IMR-90 (cell line): ENCODE data around the gene TTLL12. TPM values are rescaled to one million over a fixed set of nuclear protein-coding genes. Genes with fewer than 3 reads are reported as not detected.

ENCODE experiments used
- ATAC-seq: fragments of 200-7000 bp; cut with Tn5 transposase; 2 replicates; pipeline ENCODE4 v1.9.1; 2020; ENCODE audit warnings: low read depth, mild to moderate bottlenecking, moderate library complexity
- BruUV-seq: library from RNA; stranded (reverse); fragments of 400-500 nt; replicated peaks from 2 replicates; lab custom pipeline; 2021; lab: Mats Ljungman, UMichigan
- CTCF ChIA-PET: fragments of 300-600 bp; formaldehyde crosslinking; extraction: SDS; loops from one replicate; lab custom pipeline; 2021; ENCODE audit warnings: antibody characterized with exemption; lab: Yijun Ruan, JAX
- POLR2A ChIA-PET: fragments of 300-600 bp; sonication (Branson Sonifier 250); formaldehyde crosslinking; loops from one replicate; lab custom pipeline; 2022; ENCODE audit warnings: antibody characterized with exemption; ENCODE audit not compliant: unreplicated experiment; lab: Charles Lee
- DNase-seq: peaks from one replicate; pipeline ENCODE4 v3.0.0; 2013
- H2AFZ ChIP-seq: replicated peaks from 2 replicates; pipeline ENCODE3; 2013; ENCODE audit warnings: low read length, mild to moderate bottlenecking; ENCODE audit not compliant: poor library complexity
- H2AK5ac ChIP-seq: 2 replicates; pipeline ENCODE4 v1.6.1; 2013; ENCODE audit warnings: low read depth, low read length, inconsistent platforms
- H2AK9ac ChIP-seq: replicated peaks from 2 replicates; pipeline ENCODE3; 2013; ENCODE audit warnings: mild to moderate bottlenecking, low read depth, low read length, moderate library complexity; ENCODE audit not compliant: poor library complexity
- H2BK120ac ChIP-seq: 2 replicates; pipeline ENCODE4 v1.6.1; 2013; ENCODE audit warnings: low read depth, low read length, inconsistent platforms
- H2BK15ac ChIP-seq: 3 replicates; pipeline ENCODE4 v1.6.1; 2013; ENCODE audit warnings: low read depth, low read length, inconsistent platforms
- H2BK20ac ChIP-seq: 2 replicates; pipeline ENCODE4 v1.6.1; 2013; ENCODE audit warnings: low read depth, mild to moderate bottlenecking, inconsistent platforms, low read length, moderate library complexity
- H2BK5ac ChIP-seq: 2 replicates; pipeline ENCODE4 v1.6.1; 2013; ENCODE audit warnings: mild to moderate bottlenecking, low read depth, low read length, inconsistent platforms; ENCODE audit not compliant: poor library complexity, severe bottlenecking
- H3K14ac ChIP-seq: replicated peaks from 2 replicates; pipeline ENCODE4 v1.6.1; 2013; ENCODE audit warnings: low read depth, low read length, inconsistent platforms
- H3K18ac ChIP-seq: 2 replicates; pipeline ENCODE4 v1.6.1; 2013; ENCODE audit warnings: low read depth, low read length, control low read depth
- H3K23ac ChIP-seq: 2 replicates; pipeline ENCODE4 v1.6.1; 2013; ENCODE audit warnings: low read depth, low read length, inconsistent platforms
- H3K27ac ChIP-seq: 2 replicates; pipeline ENCODE4 v1.5.1; 2013; ENCODE audit warnings: mild to moderate bottlenecking, control low read depth, low read length; ENCODE audit not compliant: insufficient read depth
- H3K27me3 ChIP-seq: 2 replicates; pipeline ENCODE4 v1.6.1; 2013; ENCODE audit warnings: low read length; ENCODE audit not compliant: control insufficient read depth, insufficient read depth
- H3K36me3 ChIP-seq: 2 replicates; pipeline ENCODE4 v1.6.1; 2013; ENCODE audit warnings: low read length, mixed read lengths; ENCODE audit not compliant: control insufficient read depth, insufficient read depth
- H3K4ac ChIP-seq: 2 replicates; pipeline ENCODE4 v1.6.1; 2013; ENCODE audit warnings: low read depth, low read length, inconsistent platforms
- H3K4me1 ChIP-seq: 2 replicates; pipeline ENCODE4 v1.6.1; 2013; ENCODE audit warnings: low read length, mixed read lengths; ENCODE audit not compliant: control insufficient read depth, insufficient read depth
- H3K4me2 ChIP-seq: 2 replicates; pipeline ENCODE4 v1.6.1; 2013; ENCODE audit warnings: low read depth, mild to moderate bottlenecking, control low read depth, low read length, moderate library complexity
- H3K4me3 ChIP-seq: 2 replicates; pipeline ENCODE4 v1.5.1; 2013; ENCODE audit warnings: low read depth, mild to moderate bottlenecking, control low read depth, low read length, moderate library complexity; ENCODE audit not compliant: insufficient read depth
- H3K56ac ChIP-seq: 2 replicates; pipeline ENCODE4 v1.6.1; 2013; ENCODE audit warnings: low read length, inconsistent platforms; ENCODE audit not compliant: insufficient read depth; ENCODE audit errors: extremely low read depth
- H3K79me1 ChIP-seq, 2 experiments: 2 replicates each; pipeline ENCODE4 v1.6.1; 2013; ENCODE audit warnings: low read length in 2 of 2, inconsistent platforms in 1 of 2, low read depth in 1 of 2
- H3K9ac ChIP-seq: 2 replicates; pipeline ENCODE4 v1.6.1; 2013; ENCODE audit warnings: low read depth, low read length, control low read depth
- H3K9me1 ChIP-seq: 2 replicates; pipeline ENCODE4 v1.6.1; 2013; ENCODE audit warnings: low read length, inconsistent platforms; ENCODE audit not compliant: insufficient read depth
- H3K9me3 ChIP-seq: 2 replicates; pipeline ENCODE4 v1.6.1; 2013; ENCODE audit warnings: low read length; ENCODE audit not compliant: control insufficient read depth, insufficient read depth
- H4K20me1 ChIP-seq: 2 replicates; pipeline ENCODE4 v1.6.1; 2013; ENCODE audit warnings: low read length, inconsistent platforms; ENCODE audit not compliant: insufficient read depth
- H4K5ac ChIP-seq: 2 replicates; pipeline ENCODE4 v1.6.1; 2013; ENCODE audit warnings: mild to moderate bottlenecking, low read depth, low read length, control low read depth
- H4K8ac ChIP-seq, 2 experiments: 2 replicates each; pipeline ENCODE4 v1.6.1; 2013; ENCODE audit warnings: low read depth in 2 of 2, low read length in 2 of 2, control low read depth in 1 of 2, inconsistent platforms in 1 of 2
- H4K91ac ChIP-seq: 2 replicates; pipeline ENCODE4 v1.6.1; 2013; ENCODE audit warnings: low read depth, low read length, inconsistent platforms; ENCODE audit not compliant: insufficient read depth
- CEBPB ChIP-seq: IDR thresholded peaks from 2 replicates; pipeline ENCODE4 v1.6.1; 2012; ENCODE audit warnings: low read depth, low read length, improper control_type of control experiment
- CHD1 ChIP-seq: IDR thresholded peaks from 2 replicates; pipeline ENCODE4 v1.6.1; 2012; ENCODE audit warnings: low read depth, low read length, improper control_type of control experiment
- NFE2L2 ChIP-seq: fragments of 150-350 bp; IDR thresholded peaks from 2 replicates; pipeline ENCODE4 v1.6.1; 2016; ENCODE audit warnings: low read depth, mild to moderate bottlenecking, low read length
- RAD21 ChIP-seq: IDR thresholded peaks from 2 replicates; pipeline ENCODE4 v1.6.1; 2012; ENCODE audit warnings: low read length, improper control_type of control experiment
- WGBS, 2 experiments: methylation state at CpG; one replicate each; pipeline versions ENCODE4 v1.1.5 to v1.1.7; 2013; ENCODE audit warnings: missing lambda C conversion rate in 2 of 2; ENCODE audit not compliant: insufficient read length in 1 of 2; ENCODE audit errors: extremely low coverage in 2 of 2; 5-methylcytosine and 5-hydroxymethylcytosine counted together
- dilution Hi-C: fragments of 300-500 bp; cut with HindIII; formaldehyde crosslinking; loops from one replicate; pipeline ENCODE4 v1.14.3; 2018; ENCODE audit warnings: low sequenced_read_pairs; ENCODE audit not compliant: unreplicated experiment
- in situ Hi-C: fragments of 300-500 bp; cut with MboI; formaldehyde crosslinking; loops from 3 replicates; pipeline ENCODE4 v1.14.3; 2019; ENCODE audit warnings: low sequenced_read_pairs, inconsistent platforms, mixed read lengths
- intact Hi-C: fragments of 100-400 bp; cut with micrococcal nuclease; formaldehyde crosslinking; loops from 2 replicates; pipeline ENCODE4 v1.10.0; 2022
- polyA plus RNA-seq, 3 experiments: library from polyadenylated mRNA; depleted of rRNA; stranded (reverse); fragments of >200 nt; gene quantifications; 2 replicates each; pipeline ENCODE4 v1.2.3, GENCODE V29; 2012; ENCODE audit warnings: low replicate concordance in 1 of 3
- total RNA-seq: library from RNA; depleted of rRNA; stranded (reverse); fragments of >200 nt; gene quantifications from 2 replicates; pipeline ENCODE4 v1.2.3, GENCODE V29; 2012

Gene TTLL12
- total and polyA plus RNA-seq, 2 of the 4 experiments (the other 2 are of a cell fraction), result 20.9 to 30.1 TPM

GRCh38 chr22:43134553-43134952 lies 52.4 kb downstream of the TTLL12 start:
- Histone ChIP-seq H4K8ac (no peak overlapping the region), H4K91ac (no peak overlapping the region), H2BK5ac (no peak overlapping the region), H2AK9ac (no peak overlapping the region), H2AK5ac (no peak overlapping the region), H4K20me1 (no peaks in the 10 kb centered on the region; the same call in 1 of the 2 replicates), H3K79me1 (peaks cover 0 to 5% of the 10 kb centered on the region in 2 experiments; a peak in 1 of 4 replicates), H4K5ac (no peak overlapping the region), H3K4ac (no peak overlapping the region), H3K56ac (no peak overlapping the region), H3K4me2 (no peak overlapping the region), H3K9ac (no peak overlapping the region), H3K9me3 (no peaks in the 10 kb centered on the region), H3K9me1 (no peaks in the 10 kb centered on the region), H3K36me3 (peaks cover 43% of the 10 kb centered on the region), H2BK120ac (no peak overlapping the region), H2AFZ (no peak overlapping the region), H3K4me3 (no peak overlapping the region), H3K27ac (no peak overlapping the region), H3K14ac (no peak overlapping the region), H2BK15ac (no peak overlapping the region), H3K27me3 (no peaks in the 10 kb centered on the region), H3K23ac (no peak overlapping the region), H3K18ac (no peak overlapping the region), H2BK20ac (no peak overlapping the region), H3K4me1 (no peaks in the 10 kb centered on the region)
- in situ Hi-C loops, result no loop called here
- TF ChIP-seq RAD21 (no peak), NFE2L2 (no peak), CHD1 (no peak), CEBPB (no peak)
- DNase-seq (no peak), ATAC-seq (no peak)
- WGBS, 2 experiments, result 92% methylated on average over 2 of the region's 4 CpGs; no CpG with 5 or more reads in 1 of the 2 experiments
- no TSS peak for BruUV-seq
- intact Hi-C loops, result no loop called here
- dilution Hi-C loops, result no loop called here
- CTCF ChIA-PET, result no interaction called here
- POLR2A ChIA-PET, result no interaction called here
